Measurements from ENCODE around the gene EEFSEC.

DNA sequence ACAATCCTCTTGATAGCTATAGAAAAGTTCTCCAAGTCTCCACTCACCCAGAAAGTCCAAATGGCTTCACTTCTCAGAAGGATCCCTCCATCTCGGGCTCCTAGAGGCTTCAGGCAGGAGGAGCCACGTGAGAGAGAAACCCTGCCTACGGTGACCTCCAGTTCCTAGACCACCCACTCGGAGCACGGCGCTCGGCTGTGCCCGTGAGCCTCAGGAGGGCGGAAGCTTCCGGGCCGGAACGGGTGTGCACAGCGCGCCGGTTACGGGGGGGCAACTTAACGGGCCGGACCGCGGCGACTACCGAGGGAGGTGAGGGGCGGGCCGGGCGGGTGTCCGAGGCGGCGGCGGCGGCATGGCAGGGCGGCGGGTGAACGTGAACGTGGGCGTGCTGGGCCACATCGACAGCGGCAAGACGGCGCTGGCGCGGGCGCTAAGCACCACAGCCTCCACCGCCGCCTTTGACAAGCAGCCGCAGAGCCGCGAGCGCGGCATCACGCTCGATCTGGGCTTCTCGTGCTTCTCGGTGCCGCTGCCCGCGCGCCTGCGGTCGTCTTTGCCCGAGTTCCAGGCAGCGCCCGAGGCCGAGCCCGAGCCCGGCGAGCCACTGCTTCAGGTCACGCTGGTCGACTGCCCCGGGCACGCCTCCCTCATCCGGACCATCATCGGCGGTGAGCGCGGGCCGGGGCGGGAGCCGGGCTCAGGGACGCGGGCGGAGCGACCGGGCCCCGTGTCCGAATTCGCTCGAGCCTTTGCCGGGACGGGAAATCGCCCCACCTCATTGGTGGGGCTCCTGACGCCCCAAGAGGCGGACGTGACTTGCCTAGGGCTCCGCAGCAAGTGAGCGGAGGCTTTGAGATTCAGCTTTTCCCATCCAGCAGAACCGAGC is at the start of gene EEFSEC:
- peak; percentile 68 for TF ChIP-seq POLR2A (IDR thresholded peaks at IDR 0.05; ENCODE audit: extremely low read depth, insufficient read length)
- TF ChIP-seq, protein P1, sequence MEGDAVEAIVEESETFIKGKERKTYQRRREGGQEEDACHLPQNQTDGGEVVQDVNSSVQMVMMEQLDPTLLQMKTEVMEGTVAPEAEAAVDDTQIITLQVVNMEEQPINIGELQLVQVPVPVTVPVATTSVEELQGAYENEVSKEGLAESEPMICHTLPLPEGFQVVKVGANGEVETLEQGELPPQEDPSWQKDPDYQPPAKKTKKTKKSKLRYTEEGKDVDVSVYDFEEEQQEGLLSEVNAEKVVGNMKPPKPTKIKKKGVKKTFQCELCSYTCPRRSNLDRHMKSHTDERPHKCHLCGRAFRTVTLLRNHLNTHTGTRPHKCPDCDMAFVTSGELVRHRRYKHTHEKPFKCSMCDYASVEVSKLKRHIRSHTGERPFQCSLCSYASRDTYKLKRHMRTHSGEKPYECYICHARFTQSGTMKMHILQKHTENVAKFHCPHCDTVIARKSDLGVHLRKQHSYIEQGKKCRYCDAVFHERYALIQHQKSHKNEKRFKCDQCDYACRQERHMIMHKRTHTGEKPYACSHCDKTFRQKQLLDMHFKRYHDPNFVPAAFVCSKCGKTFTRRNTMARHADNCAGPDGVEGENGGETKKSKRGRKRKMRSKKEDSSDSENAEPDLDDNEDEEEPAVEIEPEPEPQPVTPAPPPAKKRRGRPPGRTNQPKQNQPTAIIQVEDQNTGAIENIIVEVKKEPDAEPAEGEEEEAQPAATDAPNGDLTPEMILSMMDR (IDR thresholded peaks at IDR 0.05; ENCODE audit: low read depth, low read length): no peak
- peak; percentile 88 for TF ChIP-seq MYC (IDR thresholded peaks at IDR 0.05; ENCODE audit: low read depth, low read length)

Data from NB4 (cell line).